Fibroblast of mammary gland (primary cell): ENCODE results near the gene IGFBP6.
"Not testable (repeated sequence)": the region's sequence is repeated elsewhere in the genome, so short reads cannot be mapped to it uniquely, and the experiment has no call there.

ENCODE experiments used
- DNase-seq: peaks from one replicate; pipeline ENCODE4 v3.0.0-alpha.2; 2010; ENCODE audit warnings: low read depth
- H3K4me3 ChIP-seq: 2 replicates; pipeline ENCODE4 v1.5.1; 2011; ENCODE audit warnings: low read depth, mild to moderate bottlenecking, low read length, moderate library complexity; ENCODE audit not compliant: control insufficient read depth
- CTCF ChIP-seq: conservative IDR thresholded peaks from 2 replicates; pipeline ENCODE4 v1.5.1; 2011; ENCODE audit warnings: low read depth, low read length, inconsistent platforms; ENCODE audit not compliant: control insufficient read depth, insufficient read depth

IGFBP6 gene

GRCh38 chr12:53103860-53104305 is 6.4 kb downstream of the IGFBP6 start:
- no peak for DNase-seq
- no peak for TF ChIP-seq CTCF
- no peak overlapping the region for H3K4me3 ChIP-seq

- no peak overlapping the region for H3K4me3 ChIP-seq
- DNase-seq: no peak
- TF ChIP-seq CTCF: no peak
These were observed 7.8 kb downstream of the IGFBP6 start for GRCh38 chr12:53105256-53105655.

GRCh38 chr12:53105712-53106439 is 8.4 kb downstream of the IGFBP6 start:
- DNase-seq: no peak
- no peak for TF ChIP-seq CTCF
- H3K4me3 ChIP-seq: no peak overlapping the region

- no peak for DNase-seq
- no peak overlapping the region for H3K4me3 ChIP-seq
- no peak for TF ChIP-seq CTCF
These were observed 9.7 kb downstream of the IGFBP6 start for GRCh38 chr12:53107122-53107521.

GRCh38 chr12:53112431-53112830 is 15.0 kb downstream of the IGFBP6 start:
- not testable (repeated sequence) for DNase-seq, H3K4me3 ChIP-seq

GRCh38 chr12:53113136-53113705 is 15.8 kb downstream of the IGFBP6 start:
- DNase-seq: no peak
- no peak overlapping the region for H3K4me3 ChIP-seq
- TF ChIP-seq CTCF: no peak

GRCh38 chr12:53113951-53114350 is 16.5 kb downstream of the IGFBP6 start:
- no peak for DNase-seq
- no peak for TF ChIP-seq CTCF
- H3K4me3 ChIP-seq: no peak overlapping the region
